H1 (cell line): ENCODE data around the gene POLR1B. TPM values are rescaled to one million over a fixed set of nuclear protein-coding genes. Genes with fewer than 3 reads are reported as not detected.

Source experiments
- CBX5 ChIP-seq: fragments of 300-800, 300-1000 bp; sonication (generic); IDR thresholded peaks from 2 replicates; pipeline ENCODE4 v1.7.1; 2016; ENCODE audit warnings: antibody characterized with exemption, low read length, low read depth
- CHD7 ChIP-seq: fragments of 300-600 bp; sonication (generic); IDR thresholded peaks from 2 replicates; pipeline ENCODE4 v1.7.1; 2012; ENCODE audit warnings: low read length, moderate library complexity, mild to moderate bottlenecking, inconsistent platforms; ENCODE audit not compliant: insufficient replicate concordance
- CTBP2 ChIP-seq: IDR thresholded peaks from 2 replicates; pipeline ENCODE4 v1.7.0; 2011; ENCODE audit warnings: borderline replicate concordance, mild to moderate bottlenecking, moderate library complexity, mixed read lengths, low read length; ENCODE audit not compliant: insufficient read depth, insufficient read length
- EZH2 ChIP-seq: fragments of 200-600 bp; sonication (generic); IDR thresholded peaks from 2 replicates; pipeline ENCODE4 v1.7.1; 2012; ENCODE audit warnings: low read depth, mild to moderate bottlenecking, moderate library complexity, low read length, inconsistent platforms; ENCODE audit not compliant: severe bottlenecking
- GABPA ChIP-seq: IDR thresholded peaks from 2 replicates; pipeline ENCODE4 v1.6.1; 2011; ENCODE audit warnings: mild to moderate bottlenecking, low read length, moderate library complexity, borderline replicate concordance; ENCODE audit not compliant: insufficient read depth
- HDAC6 ChIP-seq: IDR thresholded peaks from one replicate; pipeline ENCODE4 v1.7.1; 2012; ENCODE audit warnings: low read depth, mild to moderate bottlenecking, inconsistent platforms, low read length, moderate library complexity
- KDM4A ChIP-seq: IDR thresholded peaks from one replicate; pipeline ENCODE4 v1.7.1; 2012; ENCODE audit warnings: low read depth, mild to moderate bottlenecking, moderate library complexity, low read length, inconsistent platforms; ENCODE audit not compliant: severe bottlenecking
- RAD21 ChIP-seq, 2 experiments: IDR thresholded peaks in 1 of 2; conservative IDR thresholded peaks in 1 of 2; 2 replicates each; pipeline ENCODE4 v1.6.1; 2011; ENCODE audit warnings: low read depth in 2 of 2, low read length in 2 of 2, improper control_type of control experiment in 1 of 2, inconsistent platforms in 1 of 2, mild to moderate bottlenecking in 1 of 2, moderate library complexity in 1 of 2
- SIX5 ChIP-seq: IDR thresholded peaks from 2 replicates; pipeline ENCODE4 v1.6.1; 2011; ENCODE audit warnings: mild to moderate bottlenecking, low read depth, low read length
- USF2 ChIP-seq: IDR thresholded peaks from 2 replicates; pipeline ENCODE4 v1.6.1; 2011; ENCODE audit warnings: low read length, improper control_type of control experiment
- polyA plus RNA-seq, 7 experiments: library from polyadenylated mRNA; depleted of rRNA in 3 of 7; stranded (reverse) in 5 of 7; unstranded in 2 of 7; fragments of >200 nt in 5 of 7; fragments of 200-250 nt in 2 of 7; gene quantifications; 1 replicate in 5 of 7; 2 replicates in 1 of 7; 4 replicates in 1 of 7; pipeline versions ENCODE4 v1.2.1 to v1.2.3, GENCODE V29; 2011 to 2013; ENCODE audit warnings: missing spikeins in 2 of 7, mixed read lengths in 2 of 7
- total RNA-seq: library from RNA; stranded (reverse); fragmentation: NEBNext Ultra II Directional; extraction: Animal tissue kit (Norgen Biotek cat#: 25700); gene quantifications from 2 replicates; pipeline ENCODE4 v1.2.1, GENCODE V29; 2021

The POLR1B gene
- total and polyA plus RNA-seq, 2 of the 8 experiments (the other 6 are each of a cell fraction or from before 2014, with no cell fraction given) = 24.3 to 69.4 TPM

- no peak for TF ChIP-seq CHD7
- no peak for TF ChIP-seq USF2
- TF ChIP-seq CBX5 = no peak
- no peak for TF ChIP-seq CTBP2
- TF ChIP-seq EZH2 = no peak
- no peak for TF ChIP-seq RAD21 (IDR thresholded peaks at IDR 0.05 in 1 of 2, conservative IDR thresholded peaks at IDR 0.05 in 1 of 2; ENCODE audit: low read depth in 2 of 2, low read length in 2 of 2)
- no peak for TF ChIP-seq KDM4A
- no peak for TF ChIP-seq HDAC6
- no peak for TF ChIP-seq SIX5
- TF ChIP-seq GABPA = no peak
Measured at GRCh38 chr2:112588611-112589045, 46.4 kb downstream of the POLR1B start (continued).
